Ramos (cell line): ENCODE measurements around the gene ATP1B2.
"Not testable (repeated sequence)": the region's sequence is repeated elsewhere in the genome, so short reads cannot be mapped to it uniquely, and the experiment has no call there.

Source experiments
- in situ Hi-C: fragments of 300-500 bp; cut with MboI; formaldehyde crosslinking; loops from one replicate; pipeline ENCODE4 v1.14.3; 2022; ENCODE audit warnings: low sequenced_read_pairs; ENCODE audit not compliant: unreplicated experiment

ATP1B2 gene, protein sequence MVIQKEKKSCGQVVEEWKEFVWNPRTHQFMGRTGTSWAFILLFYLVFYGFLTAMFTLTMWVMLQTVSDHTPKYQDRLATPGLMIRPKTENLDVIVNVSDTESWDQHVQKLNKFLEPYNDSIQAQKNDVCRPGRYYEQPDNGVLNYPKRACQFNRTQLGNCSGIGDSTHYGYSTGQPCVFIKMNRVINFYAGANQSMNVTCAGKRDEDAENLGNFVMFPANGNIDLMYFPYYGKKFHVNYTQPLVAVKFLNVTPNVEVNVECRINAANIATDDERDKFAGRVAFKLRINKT

DNA sequence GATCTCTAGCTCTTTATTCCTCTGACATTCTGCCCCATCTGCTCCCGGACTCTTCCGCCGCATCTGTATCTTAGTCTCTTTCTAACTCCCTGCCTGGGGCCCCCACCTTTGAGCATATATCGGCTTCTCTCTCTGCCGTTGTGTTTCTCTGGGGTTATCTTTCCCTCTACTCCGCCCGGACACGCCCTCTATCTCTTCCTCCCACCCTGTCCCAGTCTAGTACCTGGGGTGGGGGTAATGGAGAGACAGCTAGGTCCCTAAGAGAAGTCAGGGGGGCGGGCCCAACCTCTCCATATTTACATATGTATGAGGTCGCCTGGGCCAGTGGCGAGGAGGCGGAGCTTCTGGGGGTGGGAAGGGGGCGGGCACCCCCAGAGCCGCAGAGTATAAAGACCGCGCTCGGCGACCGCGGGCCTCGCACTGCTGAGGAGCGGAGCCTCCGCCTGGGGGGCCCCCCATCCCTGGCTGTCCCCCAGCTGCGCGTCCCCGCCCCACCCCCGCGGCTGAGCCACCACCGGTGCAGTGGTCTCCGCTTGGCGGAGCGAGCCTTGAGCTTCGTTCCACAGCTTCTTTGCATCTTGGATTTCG lies at the start of gene ATP1B2:
ATP1B2 (plus strand) TSS at position 418 of the 588 bp plus-strand sequence. CDS start 593 bp downstream, outside the sequence.
- in situ Hi-C loops: no loop called here

DNA sequence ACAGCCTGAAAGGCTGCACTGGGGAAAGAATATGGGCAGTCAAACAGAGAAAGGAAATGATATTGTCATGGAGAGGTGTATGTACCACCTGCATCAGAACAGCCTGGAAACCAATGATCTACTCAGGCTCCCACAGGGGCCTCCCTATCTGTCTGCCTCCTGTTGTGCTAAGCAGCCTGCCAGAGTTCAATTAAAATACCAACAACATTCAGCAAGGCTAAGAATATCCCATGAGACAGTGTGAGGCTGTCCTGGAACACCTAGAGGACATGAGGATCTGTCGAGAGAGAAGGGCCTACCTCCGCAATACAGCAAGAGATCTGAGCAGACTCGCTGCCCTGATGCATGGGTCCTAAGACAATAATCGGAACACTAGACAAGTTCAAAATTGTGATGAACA lies 44.4 kb upstream of the ATP1B2 start:
- in situ Hi-C loops: no loop called here

DNA sequence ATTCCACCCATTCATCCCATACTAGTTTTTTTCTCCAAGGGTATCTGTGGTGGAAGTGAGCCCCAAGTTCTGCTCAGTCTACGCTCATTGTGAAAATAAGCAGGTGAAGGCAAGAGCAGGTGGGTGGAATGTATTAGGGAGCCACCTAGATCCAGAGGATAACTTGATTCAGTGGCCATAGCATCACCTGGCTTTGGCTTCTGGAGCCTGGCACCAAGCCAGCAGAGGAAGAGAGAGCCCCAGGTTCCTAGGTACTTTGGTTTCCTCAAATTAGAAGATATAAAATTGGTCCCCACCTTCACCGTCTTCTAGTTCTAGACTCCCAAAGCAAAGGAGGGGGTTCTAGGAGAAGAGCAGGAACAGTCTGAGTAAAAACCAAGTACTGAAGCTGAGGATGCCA lies 40.1 kb upstream of the ATP1B2 start:
- in situ Hi-C loops: no loop called here

DNA sequence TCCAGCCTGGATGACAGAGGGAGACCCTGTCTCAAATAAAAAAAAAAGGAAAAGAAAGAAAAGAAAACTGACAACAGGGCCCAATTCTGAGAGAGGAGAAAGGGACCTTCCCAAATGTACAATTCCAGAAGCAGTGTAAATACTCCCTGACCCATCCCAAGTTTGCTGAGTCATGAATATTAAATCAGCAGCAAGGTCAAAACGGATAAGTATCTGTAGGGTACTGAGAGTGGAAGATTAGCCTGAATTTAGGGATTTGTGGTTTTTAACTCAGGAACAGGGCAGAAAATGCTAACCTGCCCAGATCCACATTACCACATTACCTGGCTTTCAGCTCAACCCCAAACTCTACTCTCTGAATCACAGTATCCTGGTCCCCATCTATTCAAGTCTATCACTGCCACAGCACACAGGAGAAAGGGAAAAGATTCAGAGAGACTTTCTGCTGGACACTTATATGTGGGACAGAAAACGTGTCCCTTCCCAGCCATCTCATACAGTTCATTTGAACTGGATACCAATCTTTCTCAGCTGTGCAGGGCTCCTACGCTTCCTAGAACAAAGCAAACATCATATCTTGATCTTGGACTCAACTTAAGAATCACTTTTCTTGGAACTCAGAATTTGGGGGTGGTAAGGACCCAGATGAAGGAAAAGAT lies 39.0 kb upstream of the ATP1B2 start:
- in situ Hi-C loops: no loop called here

DNA sequence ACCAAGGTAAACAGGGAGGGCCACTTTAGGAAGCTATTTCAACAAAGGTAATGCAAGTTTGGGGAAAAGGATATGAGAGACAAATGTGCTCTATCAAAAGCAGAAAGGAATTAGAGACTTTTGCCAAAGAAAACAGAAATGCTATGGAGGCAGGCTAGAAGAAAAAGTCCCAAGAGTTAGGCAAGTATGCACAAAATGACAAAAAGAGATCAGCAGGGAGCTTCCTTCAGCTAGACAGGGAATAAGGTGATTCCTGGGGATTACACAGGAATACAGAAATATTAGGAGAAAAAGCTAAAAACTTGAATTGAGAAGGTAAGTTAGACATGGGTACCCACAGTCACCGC lies 38.5 kb upstream of the ATP1B2 start:
- in situ Hi-C loops: no loop called here

DNA sequence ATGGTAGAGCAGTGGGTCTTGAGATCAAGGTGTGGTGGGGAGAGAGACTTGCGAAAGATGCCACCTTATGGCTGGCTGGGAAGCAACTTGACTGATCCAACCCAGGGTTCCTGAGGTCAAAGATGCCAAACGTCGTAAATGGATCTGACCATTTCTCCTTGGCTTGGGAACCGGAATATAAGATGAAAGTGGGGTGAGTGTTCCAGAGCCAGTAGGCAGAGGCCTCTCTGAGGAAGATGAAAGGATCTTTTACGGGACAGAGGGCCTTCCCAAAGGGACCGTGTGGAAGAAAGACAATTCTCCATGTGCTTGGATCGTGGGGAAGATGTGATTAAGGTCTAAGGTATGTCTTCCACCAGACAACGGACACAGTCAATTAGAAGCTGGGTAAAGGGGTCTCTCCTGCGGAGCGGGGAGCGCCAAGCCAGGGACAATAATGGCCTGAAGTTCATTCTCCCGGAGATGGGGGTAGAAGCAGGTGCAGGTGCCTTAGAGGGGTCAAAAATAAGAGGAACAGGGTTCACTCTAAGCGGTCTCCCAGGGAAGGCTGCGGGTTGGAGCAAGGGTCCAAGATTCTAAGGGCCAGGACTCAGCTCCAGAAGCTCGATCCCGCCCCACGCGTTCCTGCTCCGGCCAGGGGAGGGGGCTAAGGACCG lies 36.8 kb upstream of the ATP1B2 start:
- in situ Hi-C loops: no loop called here

DNA sequence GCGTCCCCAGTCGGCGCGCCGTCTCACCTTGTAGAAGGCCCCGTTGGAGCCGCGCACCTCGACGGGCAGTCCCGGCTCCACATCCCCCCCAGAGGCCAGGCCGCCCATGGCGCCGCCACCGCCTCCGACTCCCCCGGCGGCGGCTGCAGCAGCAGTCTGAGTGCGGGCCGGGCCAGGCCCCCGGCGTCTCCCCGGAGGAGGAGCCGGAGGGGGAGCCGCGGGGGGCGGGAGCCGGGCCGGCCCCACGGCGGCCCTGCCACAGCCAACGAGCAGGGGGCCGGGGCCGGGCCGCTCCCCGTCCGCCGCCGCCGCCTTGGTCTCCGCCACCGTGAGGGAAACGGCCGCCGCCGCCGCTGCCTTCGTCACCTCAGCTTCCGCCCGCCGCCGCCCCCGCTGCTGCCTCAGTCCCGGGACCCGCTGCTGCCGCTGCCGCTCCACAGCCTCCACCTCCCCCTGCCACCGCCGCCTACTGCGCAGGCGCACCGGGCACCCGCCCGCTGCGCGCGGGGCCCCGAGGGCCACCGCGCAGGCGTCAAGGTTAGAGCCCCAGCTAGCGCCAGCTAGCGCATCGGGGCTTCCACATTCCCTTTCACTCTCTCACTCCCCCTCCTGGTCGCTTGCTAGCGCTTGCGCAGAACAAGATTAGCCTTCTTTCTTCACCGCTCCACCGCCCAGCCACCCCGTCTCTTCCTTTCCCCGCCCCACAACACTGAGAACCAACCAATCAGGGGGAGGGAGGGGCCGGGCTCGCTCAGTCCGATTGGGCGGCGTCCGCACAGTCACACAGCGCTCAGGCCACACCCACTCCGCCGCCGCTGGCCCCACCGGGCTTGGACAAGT lies 36.1 kb upstream of the ATP1B2 start, which contains the start of gene FXR2:
FXR2 (minus strand) TSS at position 473 of the 840 bp plus-strand sequence; CDS start at position 108, 365 bp downstream.
- in situ Hi-C loops: no loop called here

DNA sequence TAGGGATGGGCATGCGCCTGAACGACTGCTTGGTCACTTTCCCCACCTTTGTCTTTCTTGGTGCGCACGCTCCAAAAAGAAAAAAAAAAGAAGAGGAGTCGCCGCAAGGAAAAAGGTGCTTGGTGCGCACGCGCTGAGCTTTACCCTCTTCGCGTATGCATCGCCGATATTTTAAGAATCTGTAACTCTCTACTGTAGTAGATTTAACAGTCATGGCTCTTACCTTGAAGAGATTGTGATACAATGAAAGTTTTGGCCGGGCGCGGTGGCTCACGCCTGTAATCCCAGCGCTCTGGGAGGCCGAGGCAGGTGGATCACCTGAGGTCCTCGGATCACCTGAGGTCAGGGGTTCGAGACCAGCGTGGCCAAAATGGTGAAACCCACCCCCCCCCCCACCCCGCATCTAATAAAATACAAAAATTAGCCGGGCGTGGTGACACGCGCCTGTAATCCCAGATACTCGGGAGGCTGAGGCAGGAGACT lies 35.4 kb upstream of the ATP1B2 start:
- in situ Hi-C loops: no loop called here

DNA sequence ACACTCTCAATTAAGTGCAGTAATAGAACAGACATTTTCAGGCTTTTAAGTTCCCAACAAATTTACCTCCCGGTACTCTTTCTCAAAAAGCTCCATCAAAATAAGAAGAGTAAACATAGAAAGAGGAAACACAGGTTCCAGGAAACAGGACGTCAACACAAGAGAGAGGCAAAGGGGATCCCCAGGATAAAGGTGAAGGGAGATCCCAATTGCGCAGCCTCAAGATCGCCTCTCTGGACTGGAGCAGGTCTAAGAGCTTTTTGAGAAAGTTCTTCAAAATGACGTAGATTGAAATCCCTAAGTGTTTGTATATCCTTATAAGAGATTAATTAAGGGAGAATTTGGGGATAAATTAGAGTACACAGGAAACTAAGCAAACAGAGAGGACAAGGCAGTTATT lies 32.1 kb upstream of the ATP1B2 start:
- in situ Hi-C loops: no loop called here

DNA sequence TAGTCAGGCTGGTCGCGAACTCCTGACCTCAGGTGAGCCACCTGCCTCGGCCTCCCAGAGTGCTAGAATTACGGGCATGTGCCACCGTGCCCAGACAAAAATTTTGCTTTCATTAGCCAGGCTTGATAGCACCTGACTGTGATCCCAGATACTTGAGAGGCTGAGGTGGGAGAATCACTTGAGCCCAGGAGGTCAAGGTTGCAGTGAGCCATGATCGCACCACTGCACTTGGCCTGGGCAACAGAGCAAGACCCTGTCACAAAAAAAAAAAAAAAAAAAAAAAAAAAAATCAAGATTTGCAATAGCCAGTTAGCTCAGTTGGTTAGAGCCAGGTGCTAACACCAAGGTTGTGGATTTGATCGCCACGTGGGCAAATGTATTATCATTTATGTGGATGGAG lies 29.9 kb upstream of the ATP1B2 start:
- in situ Hi-C loops: no loop called here

DNA sequence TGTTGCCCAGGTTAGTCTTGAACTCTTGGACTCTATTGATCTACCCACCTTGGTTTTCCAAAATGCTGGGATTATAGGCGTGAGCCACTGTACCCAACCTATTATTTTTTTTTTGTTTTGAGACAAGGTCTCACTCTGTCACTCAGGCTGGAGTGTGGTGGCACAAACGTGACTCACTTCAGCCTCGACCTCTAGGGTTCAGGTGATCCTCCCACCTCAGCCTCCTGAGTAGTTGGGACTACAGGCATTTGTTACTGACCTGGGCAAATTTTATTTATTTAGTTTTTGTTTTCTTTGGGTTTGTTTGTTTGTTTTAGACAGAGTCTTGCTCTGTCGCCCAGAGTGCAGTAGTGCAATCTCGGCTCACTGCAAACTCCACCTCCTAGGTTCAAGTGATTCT lies 27.1 kb upstream of the ATP1B2 start:
- in situ Hi-C loops: no loop called here

DNA sequence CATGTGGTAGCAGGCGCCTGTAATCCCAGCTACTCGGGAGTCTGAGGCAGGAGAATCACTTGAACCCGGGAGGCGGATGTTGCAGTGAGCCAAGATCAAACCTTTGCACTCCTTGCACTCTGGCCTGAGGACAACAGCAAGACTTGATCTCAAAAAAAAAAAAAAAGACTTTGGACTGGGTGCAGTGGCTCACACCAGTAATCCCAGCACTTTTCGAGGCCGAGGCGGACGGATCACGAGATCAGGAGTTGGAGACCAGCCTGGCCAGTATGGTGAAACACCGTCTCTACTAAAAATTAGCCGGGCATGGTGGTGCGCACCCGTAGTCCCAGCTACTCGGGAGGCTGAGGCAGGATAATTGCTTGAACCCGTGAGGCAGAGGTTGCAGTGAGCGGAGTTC lies 25.0 kb upstream of the ATP1B2 start:
- in situ Hi-C loops: not testable (repeated sequence)

DNA sequence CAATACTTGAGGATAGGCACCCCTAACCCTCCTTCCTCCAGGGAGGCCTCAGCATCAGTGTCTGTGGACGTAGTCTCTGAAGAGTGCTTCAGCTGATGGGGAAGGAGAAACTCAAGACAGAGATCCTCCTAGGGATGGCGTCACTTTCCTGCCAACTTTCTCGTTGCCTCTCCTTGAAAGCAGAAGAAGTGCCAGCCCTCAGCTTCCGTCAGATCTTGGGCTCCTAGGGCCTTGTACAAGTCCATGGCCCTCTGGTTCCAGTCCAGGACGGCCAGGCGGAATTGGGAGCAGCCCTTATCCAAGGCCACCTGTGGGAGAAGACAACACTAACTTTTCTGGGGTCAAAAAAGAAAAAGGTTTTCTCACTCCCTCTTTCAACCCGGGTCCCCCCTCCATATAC lies 24.4 kb upstream of the ATP1B2 start:
- in situ Hi-C loops: no loop called here

DNA sequence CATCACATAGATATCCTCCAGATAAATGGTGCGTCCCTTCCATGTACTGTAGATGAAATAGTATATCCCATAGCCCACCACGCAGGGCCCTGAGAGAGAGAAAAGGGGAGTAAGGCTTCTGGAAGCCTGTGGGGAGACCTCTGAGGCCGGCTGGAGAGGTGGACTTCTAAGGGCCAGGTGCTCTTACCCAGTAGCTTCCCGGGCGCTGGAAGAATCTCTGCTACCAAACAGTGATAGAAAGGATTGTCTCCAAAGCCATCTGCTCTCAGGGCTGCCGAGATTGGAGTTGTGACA lies 23.8 kb upstream of the ATP1B2 start:
- in situ Hi-C loops: no loop called here

DNA sequence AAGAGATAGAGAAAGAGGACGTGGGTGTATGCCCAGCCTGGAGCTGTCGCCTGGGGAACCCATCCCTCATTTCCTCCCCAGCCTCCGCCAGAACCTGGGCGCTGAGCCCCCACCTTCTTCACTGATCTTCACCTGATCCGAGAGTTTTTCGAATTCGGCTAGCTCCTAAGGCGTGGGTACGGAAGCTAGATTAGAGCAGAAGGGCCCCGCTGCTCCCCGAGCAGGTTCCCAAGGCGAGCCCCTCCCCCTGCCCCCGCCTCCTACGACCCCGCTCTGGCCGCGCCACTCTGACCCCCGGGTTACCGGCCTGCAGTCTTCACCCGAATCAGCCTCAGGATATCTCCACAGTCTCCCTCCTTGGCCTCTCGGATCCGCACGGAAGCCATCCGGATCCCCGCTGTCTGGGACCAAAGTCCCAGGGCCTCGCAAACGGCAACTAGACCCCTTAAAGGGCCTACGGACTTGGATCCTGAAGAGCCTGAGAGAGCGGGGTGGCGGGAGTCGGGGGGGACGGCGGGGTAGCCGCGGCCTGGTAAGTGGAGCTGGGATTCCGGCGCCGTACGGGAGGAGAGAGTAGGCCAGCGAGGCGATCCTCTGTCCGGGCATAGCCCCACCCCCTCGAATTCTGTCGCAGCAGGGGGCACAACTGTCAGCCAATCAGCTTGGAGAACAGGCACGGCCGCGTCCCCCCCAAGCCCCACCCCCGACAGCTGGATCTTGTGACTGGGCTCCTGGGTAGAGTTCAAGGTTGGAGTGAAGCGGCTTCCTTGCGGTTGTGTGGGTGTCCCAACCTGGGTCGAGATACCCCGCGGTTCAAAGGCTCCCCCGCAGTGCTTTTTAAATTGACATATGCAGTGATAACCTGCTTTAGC lies 23.2 kb upstream of the ATP1B2 start, which contains the start of gene SAT2:
SAT2 (minus strand) TSS at position 572 of the 872 bp plus-strand sequence; CDS start at position 386, 186 bp downstream.
- in situ Hi-C loops: no loop called here

DNA sequence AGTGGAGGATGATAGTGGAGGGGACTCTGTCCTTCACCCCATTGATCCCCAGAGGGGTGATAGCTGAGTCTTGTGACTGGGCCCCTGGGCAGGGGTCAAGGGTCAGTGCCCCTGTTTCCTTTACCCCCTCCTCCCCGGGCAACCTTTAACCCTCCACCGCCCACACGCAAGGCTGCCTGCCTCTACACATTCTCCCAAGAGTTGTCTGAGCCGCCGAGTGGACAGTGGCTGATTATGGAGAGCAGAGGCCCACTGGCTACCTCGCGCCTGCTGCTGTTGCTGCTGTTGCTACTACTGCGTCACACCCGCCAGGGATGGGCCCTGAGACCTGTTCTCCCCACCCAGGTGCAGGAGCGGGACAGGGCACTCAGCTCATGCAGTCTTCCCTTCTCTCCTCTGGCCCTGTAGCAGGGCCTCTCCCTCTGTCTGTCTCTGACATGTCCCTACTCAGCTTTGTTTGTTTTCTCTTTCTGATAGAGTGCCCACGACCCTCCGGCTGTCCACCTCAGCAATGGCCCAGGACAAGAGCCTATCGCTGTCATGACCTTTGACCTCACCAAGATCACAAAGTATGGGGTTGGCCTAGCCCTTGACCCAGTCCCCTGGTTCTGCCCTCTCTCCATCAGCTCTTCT lies 20.7 kb upstream of the ATP1B2 start, which contains the start of gene SHBG:
SHBG (plus strand) TSS at position 197 of the 633 bp plus-strand sequence; CDS start at position 235, 38 bp downstream.
- in situ Hi-C loops: no loop called here

DNA sequence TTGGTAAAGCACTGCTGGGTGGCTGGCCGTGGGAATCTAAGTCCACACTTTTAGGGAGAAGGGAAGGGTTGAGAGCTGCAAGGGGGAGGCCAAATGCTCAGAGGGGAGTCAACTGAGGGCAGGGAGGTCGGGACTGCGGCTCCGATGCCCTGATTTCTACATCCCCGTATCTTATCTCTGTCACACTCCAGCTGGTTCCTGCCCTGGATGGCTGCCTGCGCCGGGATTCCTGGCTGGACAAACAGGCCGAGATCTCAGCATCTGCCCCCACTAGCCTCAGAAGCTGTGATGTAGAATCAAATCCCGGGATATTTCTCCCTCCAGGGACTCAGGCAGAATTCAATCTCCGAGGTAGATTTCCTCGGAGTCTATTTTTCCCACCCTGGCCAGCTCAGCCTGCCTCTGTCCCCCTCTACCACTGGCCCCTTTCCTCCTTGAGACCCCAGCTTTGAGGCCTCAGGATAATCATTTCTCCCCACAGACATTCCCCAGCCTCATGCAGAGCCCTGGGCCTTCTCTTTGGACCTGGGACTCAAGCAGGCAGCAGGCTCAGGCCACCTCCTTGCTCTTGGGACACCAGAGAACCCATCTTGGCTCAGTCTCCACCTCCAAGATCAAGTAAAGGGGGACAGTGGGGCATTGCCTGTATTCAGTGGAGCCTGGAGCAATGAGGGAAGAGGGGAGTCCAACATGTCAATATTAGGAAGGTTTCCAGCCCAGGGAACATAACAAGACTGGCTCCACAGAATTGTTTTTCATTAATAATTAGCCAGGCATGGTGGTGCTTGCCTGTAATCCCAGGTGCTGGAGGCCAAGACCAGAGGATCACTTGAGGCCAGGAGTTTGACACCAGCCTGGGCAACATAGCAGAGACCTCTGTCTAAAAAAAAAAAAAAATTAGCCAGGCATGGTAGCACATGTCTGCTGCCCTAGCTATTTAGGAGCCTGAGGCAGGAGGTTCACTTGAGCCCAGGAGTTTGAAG lies 19.0 kb upstream of the ATP1B2 start:
- in situ Hi-C loops: no loop called here
